ENCODE results near the gene TTF2. TPM values are rescaled to one million over a fixed set of nuclear protein-coding genes. Genes with fewer than 3 reads are reported as not detected.
A peak's percentile ranks its signal among the peaks of the same experiment; 100 is the strongest.

The TTF2 gene
- total RNA-seq, 1 donor from 2014 or later, result 25.1 TPM

- DNase-seq (ENCODE audit: low spot score), result no peak
Observed at GRCh38 chr1:117120774-117121588, 60.9 kb downstream of the TTF2 start.

GRCh38 chr1:117121589-117122329 is 61.6 kb downstream of the TTF2 start, which contains the start of gene TRIM45:
TRIM45 (minus strand) TSS chr1:117121749; CDS start chr1:117121201, 548 bp downstream.
- peak; percentile 97 for DNase-seq (ENCODE audit: low spot score)

GRCh38 chr1:117122330-117123025 is 62.4 kb downstream of the TTF2 start:
- no peak for DNase-seq (ENCODE audit: low spot score)

GRCh38 chr1:117123274-117123673 is 63.1 kb downstream of the TTF2 start:
- DNase-seq (ENCODE audit: low spot score), result no peak

- no peak for DNase-seq (ENCODE audit: low spot score)
Observed at GRCh38 chr1:117124661-117125060, 64.5 kb downstream of the TTF2 start.

GRCh38 chr1:117127795-117128194 is 67.7 kb downstream of the TTF2 start:
- no peak for DNase-seq (ENCODE audit: low spot score)

GRCh38 chr1:117128323-117129079 is 68.4 kb downstream of the TTF2 start:
- no peak for DNase-seq (ENCODE audit: low spot score)

- DNase-seq (ENCODE audit: low spot score), result no peak
Observed at GRCh38 chr1:117130526-117130925, 70.4 kb downstream of the TTF2 start.

GRCh38 chr1:117135329-117135728 is 75.2 kb downstream of the TTF2 start:
- DNase-seq (ENCODE audit: low spot score), result no peak

GRCh38 chr1:117136749-117137148 is 76.6 kb downstream of the TTF2 start:
- DNase-seq (ENCODE audit: low spot score), result no peak

GRCh38 chr1:117137281-117137855 is 77.2 kb downstream of the TTF2 start:
- DNase-seq (ENCODE audit: low spot score), result no peak

- no peak for DNase-seq (ENCODE audit: low spot score)
Observed at GRCh38 chr1:117138106-117138505, 78.0 kb downstream of the TTF2 start.

- DNase-seq (ENCODE audit: low spot score), result no peak
Observed at GRCh38 chr1:117138561-117138960, 78.4 kb downstream of the TTF2 start.

GRCh38 chr1:117142200-117142599 is 82.1 kb downstream of the TTF2 start:
- DNase-seq (ENCODE audit: low spot score), result no peak

GRCh38 chr1:117143172-117143571 is 83.0 kb downstream of the TTF2 start:
- no peak for DNase-seq (ENCODE audit: low spot score)

GRCh38 chr1:117143871-117144270 is 83.7 kb downstream of the TTF2 start:
- DNase-seq (ENCODE audit: low spot score), result no peak

GRCh38 chr1:117146072-117146471 is 85.9 kb downstream of the TTF2 start:
- no peak for DNase-seq (ENCODE audit: low spot score)

GRCh38 chr1:117146575-117147340 is 86.6 kb downstream of the TTF2 start:
- DNase-seq (ENCODE audit: low spot score), result no peak

GRCh38 chr1:117147341-117147831 is 87.3 kb downstream of the TTF2 start:
- DNase-seq (ENCODE audit: low spot score), result no peak

GRCh38 chr1:117147856-117148588 is 87.9 kb downstream of the TTF2 start:
- DNase-seq (ENCODE audit: low spot score), result no peak
